GM19025 (cell line): ENCODE measurements around the gene GLT1D1.
"Not testable (repeated sequence)": the region's sequence is repeated elsewhere in the genome, so short reads cannot be mapped to it uniquely, and the experiment has no call there.

Experiments used
- ATAC-seq: cut with Tn5 transposase; IDR thresholded peaks from one replicate; pipeline ENCODE4 v1.9.1; 2021; ENCODE audit warnings: mild to moderate bottlenecking, low read depth, moderate library complexity; ENCODE audit not compliant: unreplicated experiment

GLT1D1 gene

GRCh38 chr12:128820253-128820652, 33.0 kb upstream of the GLT1D1 start:
- ATAC-seq: no peak

DNA sequence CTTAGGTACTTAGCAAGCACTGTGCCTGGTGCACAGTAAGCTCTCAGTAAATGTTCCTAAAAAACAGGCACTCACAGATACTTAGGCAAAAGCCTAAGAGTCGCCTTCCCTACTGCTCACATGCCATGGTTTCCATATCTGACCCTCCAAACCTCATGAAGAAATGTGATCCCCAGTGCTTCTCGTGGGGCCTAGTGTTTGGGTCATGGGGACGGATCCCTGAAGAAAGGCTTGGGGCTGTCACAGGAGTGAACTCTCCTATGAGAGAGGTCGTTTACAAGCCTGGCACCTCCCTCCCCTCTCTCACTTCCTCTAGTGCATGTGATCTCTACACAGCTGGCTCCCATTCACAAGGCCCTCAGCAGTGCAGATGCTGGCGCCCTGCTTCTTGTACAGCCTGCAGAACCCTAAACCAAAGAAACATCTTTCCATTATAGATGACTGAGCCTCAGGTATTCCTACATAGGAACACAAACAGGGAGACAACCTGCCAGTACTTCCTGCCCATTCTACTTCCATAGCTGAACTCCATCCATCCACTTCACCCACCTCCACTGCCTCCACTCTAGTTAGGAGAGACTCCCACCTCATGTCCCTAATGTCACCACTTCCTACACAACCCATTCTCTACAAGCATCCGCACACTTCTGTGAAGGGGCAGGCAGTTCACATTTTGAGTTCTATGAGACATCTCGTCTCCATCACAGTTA, 32.4 kb upstream of the GLT1D1 start:
- peak; percentile 45 for ATAC-seq

DNA sequence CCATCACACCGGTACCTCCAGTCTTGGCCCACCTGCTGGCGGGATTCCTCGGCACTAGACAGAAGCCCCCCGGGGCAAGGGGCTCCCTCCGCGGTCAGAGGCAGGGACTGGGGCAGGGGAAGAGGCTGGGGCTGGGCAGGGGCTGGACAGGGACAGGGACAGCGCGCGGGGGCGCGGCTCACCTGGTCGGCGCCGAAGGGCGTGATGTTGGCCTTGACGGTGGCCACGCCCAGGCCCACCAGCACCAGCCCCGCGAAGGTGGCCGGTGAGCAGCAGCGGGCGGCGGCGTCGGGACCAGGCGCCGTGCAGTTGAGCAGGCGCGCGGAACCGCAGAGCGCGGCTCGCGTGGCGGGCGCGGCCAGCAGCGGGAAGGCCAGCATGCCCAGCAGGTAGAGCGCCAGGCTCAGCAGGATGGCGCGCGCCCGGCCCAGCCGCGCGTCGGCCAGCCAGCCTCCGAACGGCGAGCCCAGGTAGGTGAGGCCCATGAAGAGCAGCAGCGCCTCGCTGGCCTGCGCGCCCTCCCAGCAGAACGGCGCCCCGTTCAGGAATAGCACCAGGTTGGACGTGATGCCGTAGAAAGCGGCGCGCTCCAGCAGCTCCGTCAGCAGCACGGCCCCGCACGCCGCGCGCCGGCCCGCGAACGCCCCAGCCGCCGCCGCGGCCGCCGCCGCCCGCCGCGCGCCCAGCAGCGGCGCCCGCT, 29.9 kb upstream of the GLT1D1 start:
- peak; percentile 18 for ATAC-seq

- peak; percentile 73 for ATAC-seq
Measured at GRCh38 chr12:128823916-128824839, 29.1 kb upstream of the GLT1D1 start, which contains the start of gene SLC15A4. Gene SLC15A4, minus strand, starts transcription at chr12:128823958. Its CDS starts 15 bp downstream, at chr12:128823943.

GRCh38 chr12:128825835-128826234, 27.4 kb upstream of the GLT1D1 start:
- ATAC-seq: no peak

DNA sequence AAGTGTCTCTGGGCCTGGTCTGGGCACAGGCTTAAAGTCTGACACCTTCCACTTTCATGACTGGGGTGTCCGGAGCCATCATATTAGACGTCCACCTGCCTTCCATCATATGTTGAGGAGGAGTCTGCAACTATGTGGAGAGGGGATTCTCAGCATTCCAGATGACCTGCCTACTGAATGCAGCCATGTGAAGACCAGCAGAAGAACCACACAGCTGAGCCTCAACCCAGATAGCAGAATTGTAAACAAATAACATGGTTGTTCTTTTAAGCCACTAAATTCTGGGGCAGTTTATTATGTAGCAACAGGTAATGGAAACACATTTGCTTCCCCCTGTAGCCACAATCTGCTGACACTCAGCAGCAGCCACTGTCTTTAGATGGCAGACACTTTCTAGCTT, 25.6 kb upstream of the GLT1D1 start:
- no peak for ATAC-seq

- ATAC-seq: peak; percentile 86
Measured at GRCh38 chr12:128829861-128830504, 23.3 kb upstream of the GLT1D1 start.

DNA sequence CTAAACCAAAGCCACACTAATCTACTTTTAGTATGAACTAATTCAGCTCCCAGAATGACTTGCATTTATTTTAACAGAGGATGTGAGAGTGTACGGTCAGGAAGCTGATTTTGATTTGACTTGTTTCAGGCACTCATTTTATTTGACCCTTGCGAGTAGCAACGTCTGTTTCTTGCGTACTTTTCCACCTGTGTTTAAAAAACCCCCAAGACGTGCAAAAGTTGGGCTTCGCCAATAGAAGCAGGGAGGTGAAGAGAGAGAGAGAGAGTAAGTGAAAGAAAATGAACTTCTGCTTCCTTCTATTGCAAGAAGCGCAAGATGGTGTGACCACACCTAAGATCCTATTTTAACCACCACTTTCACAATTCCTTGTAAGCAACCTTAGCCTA, 22.8 kb upstream of the GLT1D1 start:
- ATAC-seq: peak; percentile 28

GRCh38 chr12:128833418-128833817, 19.9 kb upstream of the GLT1D1 start:
- no peak for ATAC-seq

- not testable (repeated sequence) for ATAC-seq
Measured at GRCh38 chr12:128839885-128840284, 13.4 kb upstream of the GLT1D1 start.

DNA sequence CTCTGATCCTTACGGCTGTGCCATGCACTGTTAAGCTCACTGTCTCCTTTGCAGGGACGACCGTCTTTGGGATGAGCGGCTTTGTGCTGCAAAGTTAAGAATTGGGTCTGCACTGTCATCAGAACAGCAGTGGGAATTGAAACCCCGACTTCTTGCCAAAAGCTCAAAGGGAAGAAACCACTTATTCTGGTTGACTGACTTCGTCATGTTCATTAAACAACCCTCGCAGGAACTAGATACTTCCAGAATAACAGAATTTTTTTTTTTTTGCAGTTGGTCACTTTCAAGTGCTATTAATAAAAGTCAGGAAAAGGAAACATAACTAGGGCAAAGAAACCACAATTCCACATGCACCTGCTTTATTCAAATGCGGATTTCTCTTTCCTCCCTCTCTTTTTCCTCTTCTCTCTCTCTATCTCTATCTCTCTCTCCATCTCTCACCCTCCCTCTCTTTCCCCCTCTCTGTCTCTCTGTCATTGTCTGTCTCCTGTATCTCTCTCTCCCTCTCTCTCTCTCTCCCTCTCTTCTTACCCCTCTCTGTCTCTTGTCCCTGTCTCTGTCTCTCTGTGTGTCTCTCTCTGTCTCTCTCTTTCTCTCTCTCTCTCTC, 12.3 kb upstream of the GLT1D1 start:
- no peak for ATAC-seq

DNA sequence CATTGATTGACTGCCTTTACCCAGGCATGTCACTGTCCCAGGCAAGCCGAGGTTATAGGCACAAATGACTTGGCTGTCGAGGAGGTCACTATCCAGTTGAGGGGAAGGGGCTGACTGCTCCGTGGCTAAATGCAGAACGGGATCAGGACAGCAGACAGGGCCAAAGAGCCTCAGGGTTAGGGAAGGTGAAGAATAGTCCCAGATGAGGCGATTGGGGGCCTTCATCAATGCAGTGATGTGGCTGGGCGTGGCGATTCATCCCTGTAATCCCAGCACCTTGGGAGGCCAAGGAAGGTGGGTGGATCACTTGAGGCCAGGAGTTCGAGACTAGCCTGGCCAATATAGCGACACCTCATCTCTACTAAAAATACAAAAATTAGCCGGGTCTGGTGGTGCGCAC, 10.7 kb upstream of the GLT1D1 start:
- ATAC-seq: no peak

DNA sequence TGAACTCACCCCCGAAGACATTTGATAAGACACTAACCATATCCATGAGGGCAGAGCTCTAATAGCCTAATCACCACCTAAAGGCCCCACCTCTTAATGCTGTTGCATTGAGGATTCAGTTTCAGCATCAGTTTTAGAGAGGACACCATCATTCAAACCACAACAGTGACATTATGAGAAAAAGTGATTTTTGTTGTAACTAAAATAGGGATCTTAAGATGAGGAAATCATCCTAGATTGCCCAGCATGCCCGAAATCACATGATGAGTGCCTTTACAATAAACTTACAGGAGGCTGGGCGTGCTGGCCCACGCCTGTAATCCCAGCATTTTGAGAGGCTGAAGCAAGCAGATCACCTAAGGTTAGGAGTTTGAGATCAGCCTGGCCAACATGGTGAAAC, 9.7 kb upstream of the GLT1D1 start:
- no peak for ATAC-seq

- no peak for ATAC-seq
Measured at GRCh38 chr12:128844031-128844635, 9.1 kb upstream of the GLT1D1 start.

GRCh38 chr12:128846671-128847070, 6.6 kb upstream of the GLT1D1 start:
- ATAC-seq: not testable (repeated sequence)

DNA sequence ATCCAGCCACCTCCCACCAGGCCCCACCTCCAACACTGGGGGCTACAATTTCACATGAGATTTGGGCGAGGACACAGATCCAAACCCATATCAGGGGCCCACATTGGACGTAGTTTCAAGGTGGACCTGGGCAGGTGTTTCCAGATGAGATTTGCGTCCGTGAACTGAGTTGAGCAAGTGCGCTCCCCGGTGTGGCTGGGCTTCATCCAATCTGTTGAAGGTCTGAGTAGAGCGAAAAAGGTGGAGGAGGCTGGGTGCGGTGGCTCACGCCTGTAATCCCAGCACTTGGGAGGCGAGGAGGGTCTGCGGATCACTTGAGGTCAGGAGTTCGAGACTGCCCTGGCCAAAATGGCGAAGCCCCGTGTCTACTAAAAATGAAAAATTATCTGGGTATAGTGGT, 4.9 kb upstream of the GLT1D1 start:
- no peak for ATAC-seq

DNA sequence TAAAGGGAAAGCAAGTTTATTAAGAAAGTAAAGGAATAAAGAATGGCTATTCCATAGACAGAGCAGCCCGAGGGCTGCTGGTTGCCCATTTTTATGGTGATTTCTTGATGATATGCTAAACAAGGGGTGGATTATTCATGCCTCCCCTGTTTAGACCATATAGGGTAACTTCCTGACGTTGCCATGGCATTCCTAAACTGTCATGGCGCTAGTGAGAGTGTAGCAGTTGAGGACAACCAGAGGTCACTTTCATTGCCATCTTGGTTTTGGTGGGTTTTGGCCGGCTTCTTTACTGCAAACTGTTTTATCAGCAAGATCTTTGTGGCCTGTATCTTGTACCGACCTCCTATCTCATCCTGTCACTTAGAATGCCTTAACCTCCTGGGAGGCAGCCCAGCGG, 3.5 kb upstream of the GLT1D1 start:
- ATAC-seq: not testable (repeated sequence)

- no peak for ATAC-seq
Measured at GRCh38 chr12:128850400-128850799, 2.9 kb upstream of the GLT1D1 start.

GRCh38 chr12:128851429-128851828, 1.8 kb upstream of the GLT1D1 start:
- ATAC-seq: not testable (repeated sequence)
